SK-N-SH treated with all-trans-retinoic acid at 6 μM for 48 hours (cell line): ENCODE data around the gene TBCD.

ENCODE experiments used
- ATAC-seq: fragments of 200-7000 bp; cut with Tn5 transposase; 3 replicates; pipeline ENCODE4 v1.9.1; 2020; ENCODE audit warnings: mild to moderate bottlenecking, moderate library complexity
- ARNTL ChIP-seq: fragments of 450-650 bp; formaldehyde crosslinking; IDR thresholded peaks from 2 replicates; pipeline ENCODE4 v1.5.0; 2020; ENCODE audit warnings: low read depth, mild to moderate bottlenecking, moderate library complexity, borderline replicate concordance
- CREB5 ChIP-seq: fragments of 250-450 bp; sonication (Bioruptor Pico); IDR thresholded peaks from 2 replicates; pipeline ENCODE4 v1.5.1; 2020; ENCODE audit warnings: low read depth, mild to moderate bottlenecking, moderate library complexity
- CSDC2 ChIP-seq: fragments of 250-450 bp; sonication (Bioruptor Pico); IDR thresholded peaks from 2 replicates; pipeline ENCODE4 v1.5.0; 2020; ENCODE audit warnings: mild to moderate bottlenecking, moderate library complexity
- GLIS3 ChIP-seq: fragments of 250-450 bp; sonication (Bioruptor Pico); IDR thresholded peaks from 2 replicates; pipeline ENCODE4 v1.5.0; 2020; ENCODE audit warnings: mild to moderate bottlenecking, moderate library complexity
- ISL1 ChIP-seq: fragments of 250-450 bp; sonication (Bioruptor Pico); IDR thresholded peaks from 2 replicates; pipeline ENCODE4 v2.1.2; 2022; ENCODE audit warnings: mild to moderate bottlenecking, moderate library complexity
- OSR1 ChIP-seq: fragments of 250-450 bp; sonication (Bioruptor Pico); IDR thresholded peaks from 2 replicates; pipeline ENCODE4 v1.8.0; 2022; ENCODE audit warnings: moderate library complexity, mild to moderate bottlenecking, inconsistent platforms
- PATZ1 ChIP-seq: fragments of 250-450 bp; sonication (Bioruptor Pico); IDR thresholded peaks from 2 replicates; pipeline ENCODE4 v1.8.0; 2020; ENCODE audit warnings: mild to moderate bottlenecking, moderate library complexity, borderline replicate concordance
- POU6F1 ChIP-seq: fragments of 250-450 bp; sonication (Bioruptor Pico); IDR thresholded peaks from 2 replicates; pipeline ENCODE4 v1.8.0; 2021; ENCODE audit warnings: low read depth, mild to moderate bottlenecking, moderate library complexity, borderline replicate concordance
- PPARA ChIP-seq: fragments of 250-450 bp; sonication (Bioruptor Pico); IDR thresholded peaks from 2 replicates; pipeline ENCODE4 v1.5.0; 2020; ENCODE audit warnings: mild to moderate bottlenecking, borderline replicate concordance
- RARB ChIP-seq: fragments of 250-450 bp; sonication (Bioruptor Pico); IDR thresholded peaks from 2 replicates; pipeline ENCODE4 v1.8.0; 2021; ENCODE audit warnings: mild to moderate bottlenecking, moderate library complexity
- SNAI2 ChIP-seq: fragments of 250-450 bp; sonication (Bioruptor Pico); IDR thresholded peaks from 2 replicates; pipeline ENCODE4 v1.5.0; 2020; ENCODE audit warnings: mild to moderate bottlenecking, moderate library complexity
- TCF4 ChIP-seq: fragments of 250-450 bp; sonication (Bioruptor Pico); IDR thresholded peaks from 2 replicates; pipeline ENCODE4 v1.8.0; 2021; ENCODE audit warnings: mild to moderate bottlenecking, moderate library complexity, borderline replicate concordance
- TOX ChIP-seq: fragments of 250-450 bp; sonication (Bioruptor Pico); IDR thresholded peaks from 2 replicates; pipeline ENCODE4 v1.8.0; 2021; ENCODE audit warnings: mild to moderate bottlenecking, moderate library complexity, borderline replicate concordance
- TSHZ2 ChIP-seq: fragments of 250-450 bp; sonication (Bioruptor Pico); IDR thresholded peaks from 2 replicates; pipeline ENCODE4 v1.5.0; 2020; ENCODE audit warnings: mild to moderate bottlenecking, moderate library complexity
- ZC3H10 ChIP-seq: fragments of 250-450 bp; sonication (Bioruptor Pico); IDR thresholded peaks from 2 replicates; pipeline ENCODE4 v1.5.1; 2021; ENCODE audit warnings: mild to moderate bottlenecking, moderate library complexity
- ZFP3 ChIP-seq: fragments of 250-450 bp; sonication (Bioruptor Pico); IDR thresholded peaks from 2 replicates; pipeline ENCODE4 v1.5.0; 2020; ENCODE audit warnings: mild to moderate bottlenecking, moderate library complexity
- ZFP30 ChIP-seq: fragments of 450-650 bp; formaldehyde crosslinking; IDR thresholded peaks from 2 replicates; pipeline ENCODE4 v1.5.0; 2022; ENCODE audit warnings: mild to moderate bottlenecking, moderate library complexity
- ZNF565 ChIP-seq: fragments of 450-650 bp; formaldehyde crosslinking; conservative IDR thresholded peaks from 2 replicates; pipeline ENCODE4 v1.5.0; 2020; ENCODE audit warnings: low read depth, mild to moderate bottlenecking, moderate library complexity
- ZNF70 ChIP-seq: fragments of 450-650 bp; formaldehyde crosslinking; IDR thresholded peaks from 2 replicates; pipeline ENCODE4 v1.5.0; 2020; ENCODE audit warnings: mild to moderate bottlenecking, moderate library complexity
- ZNF8 ChIP-seq: fragments of 450-650 bp; formaldehyde crosslinking; IDR thresholded peaks from 2 replicates; pipeline ENCODE4 v1.5.0; 2020; ENCODE audit warnings: mild to moderate bottlenecking, moderate library complexity

The TBCD gene

GRCh38 chr17:82720204-82720603 lies 31.7 kb upstream of the TBCD start:
- no peak for ATAC-seq
- TF ChIP-seq ISL1 (CRISPR knock-in tag) (no peak), PATZ1 (CRISPR knock-in tag) (no peak), ZNF70 (CRISPR knock-in tag) (no peak), ARNTL (CRISPR knock-in tag) (no peak), CREB5 (CRISPR knock-in tag) (no peak), OSR1 (no peak), POU6F1 (CRISPR knock-in tag) (no peak), ZFP30 (no peak), TOX (CRISPR knock-in tag) (no peak), TCF4 (CRISPR knock-in tag) (no peak), CSDC2 (CRISPR knock-in tag) (no peak), RARB (CRISPR knock-in tag) (no peak), TSHZ2 (CRISPR knock-in tag) (no peak), ZNF8 (CRISPR knock-in tag) (no peak), PPARA (CRISPR knock-in tag) (no peak), SNAI2 (CRISPR knock-in tag) (no peak), GLIS3 (no peak)

- no peak for ATAC-seq
- TF ChIP-seq POU6F1 (CRISPR knock-in tag) = no peak
- no peak for TF ChIP-seq ZNF565 (CRISPR knock-in tag)
- no peak for TF ChIP-seq CREB5 (CRISPR knock-in tag)
- TF ChIP-seq TSHZ2 (CRISPR knock-in tag) = no peak
- no peak for TF ChIP-seq OSR1
- no peak for TF ChIP-seq ARNTL (CRISPR knock-in tag)
- no peak for TF ChIP-seq TOX (CRISPR knock-in tag)
- no peak for TF ChIP-seq PPARA (CRISPR knock-in tag)
- TF ChIP-seq ISL1 (CRISPR knock-in tag) = no peak
- TF ChIP-seq ZNF8 (CRISPR knock-in tag) = no peak
- TF ChIP-seq ZFP30 = no peak
- no peak for TF ChIP-seq SNAI2 (CRISPR knock-in tag)
- TF ChIP-seq RARB (CRISPR knock-in tag) = no peak
- no peak for TF ChIP-seq ZFP3 (CRISPR knock-in tag)
- no peak for TF ChIP-seq ZC3H10 (CRISPR knock-in tag)
- TF ChIP-seq TCF4 (CRISPR knock-in tag) = no peak
- no peak for TF ChIP-seq PATZ1 (CRISPR knock-in tag)
- no peak for TF ChIP-seq GLIS3
- TF ChIP-seq, all 23 proteins: peak for 0
These were observed 29.4 kb upstream of the TBCD start for GRCh38 chr17:82722341-82723013.
